Immature natural killer cell (primary cell): ENCODE data around the gene CRMP1. TPM values are rescaled to one million over a fixed set of nuclear protein-coding genes. Genes with fewer than 3 reads are reported as not detected.
"Not testable (repeated sequence)": the region's sequence is repeated elsewhere in the genome, so short reads cannot be mapped to it uniquely, and the experiment has no call there.

Experiments
- DNase-seq, 3 donors: peaks; one replicate each; pipeline ENCODE4 v3.0.0; 2022; ENCODE audit warnings: mixed read lengths in 1 of 3
- H3K27ac Mint-ChIP-seq, 6 donors: one replicate each; pipeline ENCODE4 v1.8.0; 2020; ENCODE audit warnings: mixed read lengths in 6 of 6, mild to moderate bottlenecking in 5 of 6, inconsistent platforms in 4 of 6, moderate library complexity in 3 of 6
- H3K27me3 Mint-ChIP-seq, 3 donors: one replicate each; pipeline ENCODE4 v1.8.0; 2020 to 2021; ENCODE audit warnings: low read depth in 3 of 3, mild to moderate bottlenecking in 3 of 3, mixed read lengths in 3 of 3, moderate library complexity in 3 of 3, inconsistent platforms in 1 of 3
- H3K36me3 Mint-ChIP-seq, 3 donors: one replicate each; pipeline ENCODE4 v1.8.0; 2020; ENCODE audit warnings: mixed read lengths in 3 of 3, inconsistent platforms in 2 of 3, mild to moderate bottlenecking in 2 of 3
- H3K4me1 Mint-ChIP-seq, 2 donors: one replicate each; pipeline ENCODE4 v1.8.0; 2020; ENCODE audit warnings: inconsistent platforms in 2 of 2, mild to moderate bottlenecking in 2 of 2, mixed read lengths in 2 of 2, moderate library complexity in 1 of 2
- H3K4me3 Mint-ChIP-seq, 5 donors: one replicate each; pipeline ENCODE4 v1.8.0; 2020; ENCODE audit warnings: mild to moderate bottlenecking in 5 of 5, mixed read lengths in 5 of 5, inconsistent platforms in 3 of 5, moderate library complexity in 3 of 5
- H3K9me3 Mint-ChIP-seq, 6 donors: one replicate each; pipeline ENCODE4 v1.8.0; 2020; ENCODE audit warnings: mild to moderate bottlenecking in 6 of 6, mixed read lengths in 6 of 6, inconsistent platforms in 4 of 6, moderate library complexity in 3 of 6
- polyA plus RNA-seq, 3 donors: library from polyadenylated mRNA; unstranded; fragments of 300-500 nt; fragmentation: Illumina TruSeq; gene quantifications; one replicate each; pipeline ENCODE4 v1.2.3, GENCODE V29; 2021

CRMP1 gene
- polyA plus RNA-seq, 3 donors from 2014 or later, result not detected

DNA sequence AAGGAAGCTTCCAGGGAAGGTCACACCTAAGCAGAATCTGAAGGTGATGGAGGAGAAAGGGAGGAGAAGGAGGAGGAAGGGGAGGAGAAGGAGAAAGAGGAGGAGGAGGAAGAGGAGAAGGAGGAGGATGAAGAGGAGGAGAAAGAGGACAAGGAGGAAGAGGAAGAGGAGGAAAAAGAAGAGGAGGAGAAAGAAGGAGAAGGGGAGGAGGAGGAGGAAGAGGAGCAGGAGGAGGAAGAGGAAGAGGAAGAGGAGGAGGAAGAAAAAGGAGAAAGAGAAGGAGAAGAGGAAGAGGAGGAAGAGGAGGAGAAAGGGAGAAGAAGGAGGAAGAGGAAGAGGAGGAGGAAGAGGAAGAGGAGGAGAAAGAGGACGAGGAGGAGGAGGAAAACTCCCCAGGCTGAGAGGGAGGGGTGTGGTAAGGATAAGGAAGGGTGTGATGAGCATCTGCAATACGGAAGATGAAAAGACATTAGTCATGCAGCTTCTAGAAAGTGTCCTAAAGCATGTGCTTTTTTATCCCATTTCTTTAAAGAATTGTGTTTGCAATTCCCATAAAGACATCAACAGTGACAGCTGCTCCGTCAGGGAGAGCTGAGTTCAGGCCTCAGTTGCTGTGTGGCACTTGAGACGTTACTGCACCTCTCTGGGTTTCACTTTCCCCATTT is 41.1 kb downstream of the CRMP1 start:
- H3K27me3 Mint-ChIP-seq, result peaks cover 4 to 9% (median 4%) of the 10 kb centered on the region in 3 donors
- H3K27ac Mint-ChIP-seq, result no peak overlapping the region
- no peak overlapping the region for H3K4me3 Mint-ChIP-seq
- no peaks in the 10 kb centered on the region for H3K36me3 Mint-ChIP-seq
- no peaks in the 10 kb centered on the region for H3K4me1 Mint-ChIP-seq
- H3K9me3 Mint-ChIP-seq, result no peaks in the 10 kb centered on the region
- no peak for DNase-seq

DNA sequence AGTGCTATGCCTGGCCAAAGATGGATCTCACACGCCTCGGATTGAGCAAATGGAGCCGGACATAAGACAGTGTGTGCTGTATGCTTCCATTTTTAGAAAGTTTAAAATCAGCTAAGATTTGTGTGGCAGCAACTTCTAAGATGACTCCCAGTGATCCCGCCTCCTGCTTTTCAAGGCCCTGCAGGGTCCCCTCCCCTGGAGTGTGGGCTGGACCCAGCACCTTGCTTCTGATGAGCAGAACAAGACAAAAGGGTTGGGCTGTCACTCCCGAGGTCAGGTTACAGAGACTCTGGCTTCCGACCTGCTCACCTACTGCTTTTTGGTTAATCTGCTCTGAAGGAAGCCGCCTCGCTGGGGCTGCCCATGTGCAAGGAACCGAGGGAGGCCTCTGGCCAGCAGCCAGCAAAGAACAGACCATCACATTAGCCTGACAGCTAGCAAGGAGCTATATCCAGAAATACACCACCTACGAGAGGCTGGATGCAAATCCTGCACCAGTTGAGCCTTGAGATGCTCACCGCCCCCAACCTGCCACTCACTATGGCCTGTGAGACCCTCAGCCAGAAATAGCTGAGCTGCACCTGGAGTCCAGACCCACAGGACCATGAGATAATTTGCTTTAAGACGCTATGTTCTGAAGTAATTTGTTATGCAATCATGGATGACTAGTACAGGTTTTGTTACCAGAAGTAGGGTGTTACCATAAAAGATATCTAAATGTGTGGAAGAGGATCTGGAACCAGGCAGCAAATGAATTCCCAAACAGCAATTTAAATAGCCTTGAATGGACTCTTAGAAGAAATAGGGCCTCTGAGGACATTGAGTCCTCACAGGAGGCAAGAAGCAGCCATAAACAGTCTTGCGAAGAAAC is 47.6 kb downstream of the CRMP1 start:
- DNase-seq, result no peak
- Mint-ChIP-seq H3K27me3 (peaks cover 0 to 8% (median 1%) of the 10 kb centered on the region in 3 donors), H3K4me1 (no peaks in the 10 kb centered on the region), H3K9me3 (no peaks in the 10 kb centered on the region), H3K4me3 (no peak overlapping the region), H3K36me3 (no peaks in the 10 kb centered on the region), H3K27ac (no peak overlapping the region)

DNA sequence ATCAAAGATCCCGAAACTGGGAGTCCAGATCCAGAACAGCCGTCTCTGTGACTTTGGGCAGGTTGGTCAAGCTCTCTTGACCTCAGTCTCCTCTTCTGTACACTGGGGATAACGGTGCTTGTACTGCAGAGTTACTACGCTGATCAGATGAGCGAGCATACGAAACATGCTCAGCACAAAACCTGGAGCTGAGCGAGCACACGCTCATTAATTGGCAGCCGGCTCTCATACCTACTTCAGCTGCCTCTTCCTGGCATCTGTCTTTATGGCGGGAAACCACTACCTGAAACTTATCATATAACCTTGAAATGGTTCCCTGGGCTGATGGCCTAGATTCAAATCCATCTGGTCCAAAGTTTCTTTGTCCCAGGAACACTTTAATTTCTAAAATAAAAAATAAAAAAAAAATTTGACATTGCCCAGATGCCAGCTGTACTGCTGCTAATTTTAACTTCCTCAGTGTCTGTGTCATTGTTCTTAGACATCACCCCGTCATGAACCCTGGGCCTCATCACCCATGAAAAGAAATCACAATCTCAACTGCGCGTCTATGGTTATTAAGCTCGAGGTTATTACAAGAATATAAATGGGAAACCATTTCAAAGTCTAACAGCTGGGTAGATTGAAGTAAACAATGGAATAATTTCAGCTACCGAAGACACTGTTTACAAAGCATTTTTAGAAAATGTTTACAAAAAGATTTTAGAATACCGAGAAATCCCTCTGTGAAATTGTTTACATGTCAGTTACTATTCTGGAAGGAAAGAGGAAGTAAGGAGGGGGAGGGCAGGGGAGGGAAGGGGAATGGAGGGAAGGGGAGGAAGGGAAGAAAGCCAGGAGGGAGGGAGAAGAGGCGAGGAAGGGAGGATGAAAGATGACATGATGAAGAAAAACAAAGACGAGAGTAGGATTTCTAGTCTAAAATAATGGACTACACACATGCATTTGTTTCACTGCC is 49.0 kb downstream of the CRMP1 start:
- no peak overlapping the region for H3K4me3 Mint-ChIP-seq

DNA sequence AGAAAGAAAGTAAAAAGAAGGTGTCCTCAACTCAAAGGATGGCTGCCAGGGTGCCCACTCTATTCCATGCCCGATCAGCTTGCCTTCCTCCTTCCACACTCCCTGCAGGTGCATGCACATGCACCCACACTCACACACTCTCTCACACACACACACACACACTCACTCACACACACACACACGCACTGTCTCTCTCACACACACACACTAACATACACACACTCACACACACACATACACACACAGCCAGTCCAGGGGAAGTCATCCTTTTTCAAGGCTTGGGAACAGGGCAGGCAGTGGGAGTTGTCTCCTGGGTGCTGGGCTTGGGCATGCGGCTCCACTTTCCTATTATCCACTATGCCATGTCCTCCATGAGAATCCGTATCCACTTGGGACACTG is 50.4 kb downstream of the CRMP1 start:
- H3K27me3 Mint-ChIP-seq, result peaks cover 0 to 7% (median 1%) of the 10 kb centered on the region in 3 donors
- H3K4me3 Mint-ChIP-seq, result no peak overlapping the region
- no peak overlapping the region for H3K27ac Mint-ChIP-seq
- H3K4me1 Mint-ChIP-seq, result no peaks in the 10 kb centered on the region
- no peaks in the 10 kb centered on the region for H3K36me3 Mint-ChIP-seq
- DNase-seq, result no peak
- no peaks in the 10 kb centered on the region for H3K9me3 Mint-ChIP-seq

More for the DNA sequence above, 49.0 kb downstream of the CRMP1 start:
- no peak for DNase-seq
- no peaks in the 10 kb centered on the region for H3K9me3 Mint-ChIP-seq
- peaks cover 0 to 4% (median 1%) of the 10 kb centered on the region in 3 donors for H3K27me3 Mint-ChIP-seq
- no peaks in the 10 kb centered on the region for H3K4me1 Mint-ChIP-seq
- H3K27ac Mint-ChIP-seq, result no peak overlapping the region
- H3K36me3 Mint-ChIP-seq, result no peaks in the 10 kb centered on the region

DNA sequence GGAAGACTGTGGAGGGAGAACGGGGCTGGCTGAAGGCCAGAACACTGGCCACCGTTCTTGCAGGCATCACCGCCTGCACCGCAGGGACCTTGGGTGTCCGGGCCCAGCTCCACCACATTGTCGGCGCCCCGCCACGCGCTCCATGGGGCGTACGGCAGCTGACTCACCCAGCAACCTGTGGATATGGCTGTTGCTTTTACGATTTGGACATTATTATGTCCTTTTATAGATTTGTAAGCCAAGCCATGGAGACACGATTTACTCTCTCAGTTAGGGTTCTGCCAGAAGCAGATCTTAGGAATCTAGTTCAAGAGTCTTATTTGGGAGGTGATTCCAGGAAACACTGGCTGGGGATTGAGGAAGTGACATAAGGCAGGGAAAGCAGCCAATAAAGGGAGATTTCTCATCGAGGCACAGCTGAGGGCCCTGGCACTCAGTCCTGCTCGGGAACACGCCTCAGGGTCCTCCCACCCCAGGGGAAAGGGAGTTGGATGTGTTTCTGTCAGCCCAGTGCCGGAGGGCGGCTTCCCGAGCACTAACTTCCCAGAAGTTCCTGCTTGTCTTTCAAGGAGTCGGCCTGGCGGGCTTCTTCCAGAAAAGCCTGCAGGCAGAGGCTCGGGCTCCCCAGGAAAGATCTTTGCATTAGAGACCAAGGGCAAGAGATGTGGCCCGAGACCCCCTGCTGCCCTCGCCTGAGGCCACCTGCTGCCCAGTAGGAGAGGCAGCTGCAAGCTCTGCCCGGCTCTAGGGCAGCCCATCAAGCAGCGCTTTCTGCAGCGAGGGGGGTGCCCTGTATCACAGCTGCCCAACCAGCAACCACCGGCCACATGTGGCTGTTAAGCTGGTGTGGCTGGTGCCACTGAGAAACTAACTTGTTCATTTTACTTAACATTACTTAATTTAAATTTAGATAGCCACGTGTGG is 52.9 kb downstream of the CRMP1 start:
- DNase-seq, result no peak
- Mint-ChIP-seq H3K36me3 (no peaks in the 10 kb centered on the region), H3K4me1 (no peaks in the 10 kb centered on the region), H3K27me3 (peaks cover 0 to 11% (median 1%) of the 10 kb centered on the region in 3 donors), H3K27ac (no peak overlapping the region), H3K4me3 (no peak overlapping the region), H3K9me3 (no peaks in the 10 kb centered on the region)

DNA sequence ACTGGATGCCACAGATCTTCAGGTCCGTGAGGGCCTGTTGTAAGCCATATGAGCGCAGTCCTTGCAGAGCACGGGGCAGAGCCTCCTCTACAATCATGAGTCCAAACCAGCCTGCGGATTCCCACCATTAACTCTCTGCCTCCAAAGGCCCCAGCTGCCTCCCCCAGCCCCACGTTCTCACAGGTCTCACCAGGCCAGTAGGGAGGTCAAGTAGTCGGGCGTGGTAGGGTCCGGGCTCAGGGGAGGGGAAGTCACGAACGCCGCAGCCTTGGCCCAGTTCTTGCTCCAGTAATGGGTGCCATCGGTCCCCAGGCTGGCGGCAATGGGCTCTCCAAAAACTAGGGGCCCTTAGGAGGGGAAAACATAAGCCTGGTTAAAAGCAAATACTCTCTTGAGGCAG is 53.6 kb downstream of the CRMP1 start:
- Mint-ChIP-seq H3K9me3 (no peaks in the 10 kb centered on the region), H3K36me3 (no peaks in the 10 kb centered on the region), H3K27ac (no peak overlapping the region), H3K27me3 (peaks cover 0 to 11% (median 2%) of the 10 kb centered on the region in 3 donors), H3K4me3 (no peak overlapping the region), H3K4me1 (no peaks in the 10 kb centered on the region)
- DNase-seq, result no peak

DNA sequence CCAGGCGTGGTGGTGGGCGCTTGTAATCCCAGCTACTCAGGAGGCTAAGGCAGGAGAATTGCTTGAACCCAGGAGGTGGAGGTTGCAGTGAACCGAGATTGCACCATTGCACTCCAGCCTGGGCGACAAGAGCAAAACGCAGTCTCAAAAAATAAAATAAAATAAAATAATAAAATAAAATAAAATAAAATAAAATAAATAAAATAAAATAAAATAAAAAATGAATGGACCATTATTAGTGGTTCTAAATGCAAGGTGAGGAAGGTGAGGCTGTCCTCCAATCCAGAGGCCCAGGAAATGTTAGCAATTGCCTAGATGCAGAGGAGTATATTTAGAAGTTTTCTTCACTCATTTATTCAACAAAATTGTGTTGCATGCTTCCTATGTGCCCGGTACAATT is 55.4 kb downstream of the CRMP1 start:
- DNase-seq, H3K27me3 Mint-ChIP-seq, H3K9me3 Mint-ChIP-seq, H3K4me3 Mint-ChIP-seq, H3K4me1 Mint-ChIP-seq, H3K27ac Mint-ChIP-seq, H3K36me3 Mint-ChIP-seq: not testable (repeated sequence)

DNA sequence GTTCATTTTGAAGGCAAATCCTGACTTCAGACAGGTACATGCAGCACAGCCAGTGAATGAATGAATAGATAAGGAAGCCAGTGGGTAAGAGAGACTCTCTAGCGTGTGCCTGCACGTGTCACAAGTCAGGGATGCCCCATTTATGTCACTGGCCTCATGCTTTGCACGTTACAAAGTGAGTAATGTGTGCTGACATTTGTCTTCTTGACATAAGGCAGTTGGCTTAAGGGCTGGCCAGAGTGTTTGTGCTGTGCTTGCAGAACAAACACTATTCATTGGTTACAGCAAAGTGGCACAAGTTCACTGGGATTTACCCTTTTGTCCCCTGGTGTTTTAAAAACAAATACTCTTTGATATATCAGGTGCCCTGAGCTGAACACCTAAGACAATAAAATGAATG is 55.9 kb downstream of the CRMP1 start:
- H3K4me1 Mint-ChIP-seq, result no peaks in the 10 kb centered on the region
- no peaks in the 10 kb centered on the region for H3K36me3 Mint-ChIP-seq
- no peak overlapping the region for H3K4me3 Mint-ChIP-seq

DNA sequence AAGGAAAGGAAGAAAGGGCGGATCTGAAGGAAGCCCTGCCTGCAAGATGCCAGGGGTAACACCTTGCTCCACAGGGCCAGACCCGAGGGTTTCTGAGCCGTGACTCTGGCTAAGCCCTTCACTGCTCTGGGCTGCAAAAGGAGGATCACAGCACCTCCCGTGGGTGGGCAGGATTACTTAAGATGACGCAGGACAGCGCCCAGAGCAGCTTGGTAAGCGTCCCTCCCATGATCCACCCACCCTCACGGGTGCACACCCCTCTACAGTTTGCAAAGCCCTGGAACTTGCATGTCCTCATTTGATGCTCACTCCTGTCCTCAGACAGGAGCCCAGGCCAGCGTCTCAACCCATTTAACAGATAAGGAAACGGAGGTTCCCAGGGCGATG is 64.9 kb downstream of the CRMP1 start:
- Mint-ChIP-seq H3K4me3 (no peak overlapping the region), H3K27me3 (peaks cover 5 to 9% (median 6%) of the 10 kb centered on the region in 3 donors)

More for the DNA sequence above, 55.9 kb downstream of the CRMP1 start:
- Mint-ChIP-seq H3K27me3 (peaks cover 0 to 7% (median 3%) of the 10 kb centered on the region in 3 donors), H3K9me3 (no peaks in the 10 kb centered on the region), H3K27ac (no peak overlapping the region)
- DNase-seq, result no peak

DNA sequence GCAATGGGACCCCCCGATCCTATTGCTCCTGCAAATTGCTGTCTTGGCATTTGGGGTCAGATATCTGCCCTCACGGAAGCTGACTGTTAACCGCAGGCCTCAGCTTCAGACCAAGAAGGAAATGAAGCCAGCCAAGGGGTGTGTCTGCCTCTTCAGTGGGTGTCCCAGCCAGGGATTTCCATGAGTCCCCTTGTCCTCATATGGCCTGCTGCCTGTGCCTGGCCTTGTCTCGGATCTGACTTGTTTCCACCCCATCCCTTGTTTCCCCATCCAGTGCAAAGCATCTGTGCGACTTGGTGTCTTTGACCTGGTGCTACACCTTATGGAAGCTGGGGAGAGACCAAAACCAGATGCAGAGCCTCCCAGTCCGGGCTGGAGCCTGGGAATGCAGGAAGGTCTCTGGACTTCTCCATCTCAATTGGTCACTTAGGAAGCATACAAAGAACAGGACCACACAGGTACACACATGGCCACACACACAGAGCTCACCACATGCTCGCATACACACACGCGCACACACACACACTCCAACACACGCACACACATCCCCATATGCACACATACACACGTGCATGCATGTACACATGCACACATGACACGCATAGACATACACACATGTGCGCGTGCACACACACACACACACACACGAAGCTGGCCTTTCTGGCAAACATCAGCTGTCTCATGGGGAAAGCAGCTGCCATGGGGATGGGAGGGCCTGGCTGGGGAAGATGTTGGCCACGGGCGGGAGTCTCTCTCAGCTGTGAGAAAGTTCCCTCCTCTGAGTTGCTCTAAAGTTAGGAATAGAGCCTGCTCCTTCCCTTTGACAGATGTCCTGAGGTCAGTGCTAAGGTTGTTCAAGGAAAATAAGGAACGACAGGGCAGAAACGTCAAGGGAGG is 65.5 kb downstream of the CRMP1 start:
- H3K36me3 Mint-ChIP-seq, result no peaks in the 10 kb centered on the region
- DNase-seq, result no peak
- H3K27me3 Mint-ChIP-seq, result peaks cover 5 to 9% (median 6%) of the 10 kb centered on the region in 3 donors
- no peak overlapping the region for H3K27ac Mint-ChIP-seq
- peak overlapping the region in 1 of 5 donors; percentile 39 for H3K4me3 Mint-ChIP-seq
- peaks cover 0 to 1% (median 0%) of the 10 kb centered on the region in 6 donors for H3K9me3 Mint-ChIP-seq
- H3K4me1 Mint-ChIP-seq, result peaks cover 12 to 16% of the 10 kb centered on the region in 2 donors

More for the DNA sequence above, 64.9 kb downstream of the CRMP1 start:
- Mint-ChIP-seq H3K4me1 (peaks cover 12 to 16% of the 10 kb centered on the region in 2 donors), H3K36me3 (no peaks in the 10 kb centered on the region), H3K27ac (no peak overlapping the region), H3K9me3 (peaks cover 0 to 1% (median 0%) of the 10 kb centered on the region in 6 donors)
- DNase-seq, result no peak

DNA sequence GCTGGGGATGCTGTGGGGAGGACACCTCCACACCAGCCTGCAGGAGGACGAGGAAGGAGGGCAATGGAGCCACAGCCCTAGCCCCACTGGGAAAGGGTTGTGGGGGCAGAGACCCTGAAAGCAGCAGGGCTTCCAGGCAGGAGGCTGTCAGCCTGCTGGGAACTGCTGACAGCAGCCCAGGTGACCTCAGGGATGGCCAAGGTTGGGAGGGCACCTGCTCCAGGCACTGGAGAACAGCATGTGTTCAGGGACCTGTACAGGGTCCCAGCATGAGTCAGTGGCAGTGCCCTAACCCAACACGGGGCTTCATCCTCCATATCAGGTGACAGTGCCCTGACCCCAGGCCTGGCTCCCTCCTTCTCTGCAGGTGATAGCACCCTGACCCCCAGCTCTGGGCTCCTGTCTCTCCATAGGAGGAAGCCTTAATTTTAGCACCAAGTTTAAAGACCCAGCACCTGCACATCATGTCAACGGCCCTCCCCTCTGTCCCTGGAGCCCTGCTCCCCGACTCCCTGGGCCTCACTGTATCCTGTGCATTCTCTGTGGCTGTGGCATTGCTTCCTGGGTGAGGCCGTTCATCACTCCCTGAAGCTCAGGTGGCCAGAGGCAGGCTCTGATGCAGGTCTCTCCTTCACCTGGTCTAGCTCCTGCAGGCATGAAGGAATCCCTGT is 66.3 kb downstream of the CRMP1 start:
- H3K27ac Mint-ChIP-seq, result no peak overlapping the region
- H3K4me1 Mint-ChIP-seq, result peaks cover 12 to 16% of the 10 kb centered on the region in 2 donors
- H3K4me3 Mint-ChIP-seq, result peak overlapping the region in 1 of 5 donors; percentile 39
- H3K27me3 Mint-ChIP-seq, result peaks cover 5 to 9% (median 9%) of the 10 kb centered on the region in 3 donors
- H3K9me3 Mint-ChIP-seq, result peaks cover 0 to 1% (median 0%) of the 10 kb centered on the region in 6 donors
- DNase-seq, result no peak
- no peaks in the 10 kb centered on the region for H3K36me3 Mint-ChIP-seq
